CD4-positive, alpha-beta T cell treated with Interleukin-17A for 4 hours (primary cell): Measurements from ENCODE around the gene GLUL.
A peak's percentile ranks its signal among the peaks of the same experiment; 100 is the strongest.
"Not testable (repeated sequence)": the region's sequence is repeated elsewhere in the genome, so short reads cannot be mapped to it uniquely, and the experiment has no call there.

Experiments used
- DNase-seq: peaks from one replicate; pipeline ENCODE4 v3.0.0-alpha.2; 2020; ENCODE audit warnings: mixed read lengths

GLUL gene

GRCh38 chr1:182394055-182394775, 2.6 kb upstream of the GLUL start:
- no peak for DNase-seq

- peak; percentile 43 for DNase-seq
Measured at GRCh38 chr1:182392050-182393028, 749 bp upstream of the GLUL start.

- no peak for DNase-seq
Measured at GRCh38 chr1:182391028-182391361, 595 bp downstream of the GLUL start.

GRCh38 chr1:182389619-182390047, 2.0 kb downstream of the GLUL start:
- peak; percentile 11 for DNase-seq

- no peak for DNase-seq
Measured at GRCh38 chr1:182388392-182389134, 3.0 kb downstream of the GLUL start.

- DNase-seq = no peak
Measured at GRCh38 chr1:182387566-182387965, 4.0 kb downstream of the GLUL start.

- no peak for DNase-seq
Measured at GRCh38 chr1:182386980-182387379, 4.6 kb downstream of the GLUL start.

GRCh38 chr1:182385885-182386853, 5.4 kb downstream of the GLUL start:
- DNase-seq = no peak

GRCh38 chr1:182384387-182384960, 7.1 kb downstream of the GLUL start:
- no peak for DNase-seq

- no peak for DNase-seq
Measured at GRCh38 chr1:182383934-182384333, 7.7 kb downstream of the GLUL start.

- no peak for DNase-seq
Measured at GRCh38 chr1:182383037-182383661, 8.4 kb downstream of the GLUL start.

GRCh38 chr1:182381962-182382819, 9.4 kb downstream of the GLUL start:
- DNase-seq = no peak

- DNase-seq = no peak
Measured at GRCh38 chr1:182380199-182380598, 11.4 kb downstream of the GLUL start.

GRCh38 chr1:182379781-182380180, 11.8 kb downstream of the GLUL start:
- DNase-seq = not testable (repeated sequence)

GRCh38 chr1:182376936-182377574, 14.5 kb downstream of the GLUL start:
- no peak for DNase-seq

- no peak for DNase-seq
Measured at GRCh38 chr1:182374101-182374834, 17.3 kb downstream of the GLUL start.

GRCh38 chr1:182370532-182370931, 21.1 kb downstream of the GLUL start:
- DNase-seq = no peak

- DNase-seq = no peak
Measured at GRCh38 chr1:182368903-182369302, 22.7 kb downstream of the GLUL start.

- no peak for DNase-seq
Measured at GRCh38 chr1:182368358-182368757, 23.2 kb downstream of the GLUL start.
